GM23338 (cell line): ENCODE measurements around the gene SHB.

ENCODE experiments used
- CTCF ChIP-seq, 2 experiments: fragments of 200-600 bp in 1 of 2; sonication (generic) in 1 of 2; conservative IDR thresholded peaks; 2 replicates each; pipeline versions ENCODE4 v1.5.1 to v1.6.1; 2016 to 2017; ENCODE audit warnings: antibody characterized with exemption in 2 of 2, low read depth in 2 of 2, mild to moderate bottlenecking in 2 of 2, moderate library complexity in 1 of 2
- REST ChIP-seq: IDR thresholded peaks from one replicate; pipeline ENCODE4 v1.6.1; 2018; ENCODE audit warnings: antibody characterized with exemption; ENCODE audit not compliant: unreplicated experiment

GRCh38 chr9:37949576-37949975, 119.5 kb downstream of the SHB start:
- TF ChIP-seq CTCF (conservative IDR thresholded peaks at IDR 0.05; ENCODE audit: low read depth in 2 of 2) (no peak), REST (no peak)
